NCI-H1048 (cell line): ENCODE data around the gene PILRB.
"Not testable (repeated sequence)": the region's sequence is repeated elsewhere in the genome, so short reads cannot be mapped to it uniquely, and the experiment has no call there.

Experiments used
- DNase-seq: peaks from one replicate; lab custom pipeline; 2025; lab: John Stamatoyannopoulos, UW

PILRB gene

GRCh38 chr7:100356416-100357068 is 1.4 kb upstream of the PILRB start:
- no peak for DNase-seq

- no peak for DNase-seq
Observed at GRCh38 chr7:100357131-100357561, 771 bp upstream of the PILRB start.

GRCh38 chr7:100358857-100359212 is 918 bp downstream of the PILRB start:
- DNase-seq: no peak

- DNase-seq: no peak
Observed at GRCh38 chr7:100360135-100360854, 2.4 kb downstream of the PILRB start.

GRCh38 chr7:100363098-100363497 is 5.2 kb downstream of the PILRB start:
- DNase-seq: no peak

- not testable (repeated sequence) for DNase-seq
Observed at GRCh38 chr7:100363797-100364196, 5.9 kb downstream of the PILRB start.

- DNase-seq: no peak
Observed at GRCh38 chr7:100364480-100364879, 6.6 kb downstream of the PILRB start.

- not testable (repeated sequence) for DNase-seq
Observed at GRCh38 chr7:100365998-100366367, 8.1 kb downstream of the PILRB start.

- DNase-seq: no peak
Observed at GRCh38 chr7:100366411-100367250, 8.7 kb downstream of the PILRB start.

- DNase-seq: no peak
Observed at GRCh38 chr7:100367251-100367620, 9.3 kb downstream of the PILRB start.

- DNase-seq: no peak
Observed at GRCh38 chr7:100367676-100368613, 10.0 kb downstream of the PILRB start.

GRCh38 chr7:100369105-100369504 is 11.2 kb downstream of the PILRB start:
- no peak for DNase-seq

- no peak for DNase-seq
Observed at GRCh38 chr7:100370303-100370702, 12.4 kb downstream of the PILRB start.

GRCh38 chr7:100370746-100371145 is 12.8 kb downstream of the PILRB start:
- DNase-seq: no peak

- no peak for DNase-seq
Observed at GRCh38 chr7:100371561-100372171, 13.7 kb downstream of the PILRB start.

GRCh38 chr7:100372256-100372655 is 14.3 kb downstream of the PILRB start:
- no peak for DNase-seq

GRCh38 chr7:100372694-100373093 is 14.8 kb downstream of the PILRB start:
- no peak for DNase-seq

GRCh38 chr7:100373261-100373831 is 15.4 kb downstream of the PILRB start, which contains the start of gene PILRA:
Gene PILRA, plus strand, starts transcription at chr7:100373487. Its CDS starts 170 bp downstream, at chr7:100373657.
- no peak for DNase-seq

- DNase-seq: not testable (repeated sequence)
Observed at GRCh38 chr7:100373870-100374598, 16.1 kb downstream of the PILRB start.

- no peak for DNase-seq
Observed at GRCh38 chr7:100374601-100375000, 16.7 kb downstream of the PILRB start.
